Right lobe of liver (tissue), 4 donors: Measurements from ENCODE around the gene FMO2.

Experiments used
- CTCF ChIP-seq, 4 donors: fragments of 200-600 bp in 3 of 4; fragments of 450-650 bp in 1 of 4; IDR thresholded peaks; one replicate each; pipeline versions ENCODE4 v1.5.1 to v1.8.0; 2016 to 2022; ENCODE audit warnings: antibody characterized with exemption in 4 of 4, mild to moderate bottlenecking in 2 of 4
- POLR2A ChIP-seq: fragments of 450-650 bp; IDR thresholded peaks from one replicate; pipeline ENCODE4 v1.6.1; 2017; ENCODE audit warnings: antibody characterized with exemption, mild to moderate bottlenecking
- donor health status: DM: no; HTN: no; CAD: no.
- donor health status: DM: no; HTN: no; CAD: no.
- donor health status: DM: no; HTN: yes; CAD: no.

- TF ChIP-seq CTCF (IDR thresholded peaks at IDR 0.05) (no peak), POLR2A (no peak)
These were observed 72.5 kb downstream of the FMO2 start for GRCh38 chr1:171257607-171258076.
